ENCODE data around the gene FLT3. TPM values are rescaled to one million over a fixed set of nuclear protein-coding genes. Genes with fewer than 3 reads are reported as not detected.

The FLT3 gene
- total RNA-seq, 1 donor from 2014 or later: not detected

DNA sequence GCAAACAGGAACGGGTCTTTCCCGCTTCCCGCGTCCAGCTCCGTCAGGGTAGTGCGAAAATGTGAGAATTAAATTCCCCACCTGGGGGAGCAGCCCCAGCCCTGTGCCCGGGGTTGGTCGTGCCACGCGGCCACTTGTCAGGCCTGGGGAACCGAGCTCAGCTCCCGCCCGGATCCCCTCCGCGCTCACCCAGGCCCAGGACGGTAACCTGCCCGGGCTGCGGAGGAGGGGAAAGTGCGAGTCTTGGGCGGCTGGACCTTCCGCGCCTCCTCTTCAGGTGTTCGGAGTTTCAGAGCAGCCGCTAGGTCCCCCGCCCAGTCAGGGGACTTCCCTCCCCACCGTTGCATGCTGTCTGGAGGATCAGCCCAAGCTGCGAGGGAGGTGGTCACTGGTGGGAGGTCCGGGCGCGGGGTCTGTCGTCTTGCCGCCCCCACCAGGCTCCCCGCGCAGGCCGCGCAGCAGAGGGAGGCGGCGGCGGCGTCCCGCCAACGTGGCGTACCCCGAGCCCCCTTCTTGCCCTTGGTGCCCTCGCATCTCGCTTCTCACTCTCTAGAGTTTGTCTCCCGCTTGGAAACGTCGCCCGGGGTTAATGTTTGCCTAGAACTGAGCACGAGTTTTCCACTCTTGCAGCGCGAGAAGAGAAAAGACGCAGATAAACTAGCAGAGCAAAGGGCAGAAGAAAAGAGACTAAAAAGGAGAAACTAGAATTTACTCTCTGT lies 119.9 kb downstream of the FLT3 start:
- Mint-ChIP-seq H3K27ac (ENCODE audit: unreplicated experiment) (no peak overlapping the region), H3K36me3 (ENCODE audit: low read depth) (no peaks in the 10 kb centered on the region), H3K4me3 (ENCODE audit: unreplicated experiment) (no peak overlapping the region), H3K27me3 (ENCODE audit: low read depth) (peaks cover 78% of the 10 kb centered on the region), H3K9me3 (ENCODE audit: low read depth) (no peaks in the 10 kb centered on the region), H3K4me1 (ENCODE audit: low read depth) (peaks cover 5% of the 10 kb centered on the region)
- no peak for DNase-seq (ENCODE audit: low spot score)
- TF ChIP-seq, protein P1, sequence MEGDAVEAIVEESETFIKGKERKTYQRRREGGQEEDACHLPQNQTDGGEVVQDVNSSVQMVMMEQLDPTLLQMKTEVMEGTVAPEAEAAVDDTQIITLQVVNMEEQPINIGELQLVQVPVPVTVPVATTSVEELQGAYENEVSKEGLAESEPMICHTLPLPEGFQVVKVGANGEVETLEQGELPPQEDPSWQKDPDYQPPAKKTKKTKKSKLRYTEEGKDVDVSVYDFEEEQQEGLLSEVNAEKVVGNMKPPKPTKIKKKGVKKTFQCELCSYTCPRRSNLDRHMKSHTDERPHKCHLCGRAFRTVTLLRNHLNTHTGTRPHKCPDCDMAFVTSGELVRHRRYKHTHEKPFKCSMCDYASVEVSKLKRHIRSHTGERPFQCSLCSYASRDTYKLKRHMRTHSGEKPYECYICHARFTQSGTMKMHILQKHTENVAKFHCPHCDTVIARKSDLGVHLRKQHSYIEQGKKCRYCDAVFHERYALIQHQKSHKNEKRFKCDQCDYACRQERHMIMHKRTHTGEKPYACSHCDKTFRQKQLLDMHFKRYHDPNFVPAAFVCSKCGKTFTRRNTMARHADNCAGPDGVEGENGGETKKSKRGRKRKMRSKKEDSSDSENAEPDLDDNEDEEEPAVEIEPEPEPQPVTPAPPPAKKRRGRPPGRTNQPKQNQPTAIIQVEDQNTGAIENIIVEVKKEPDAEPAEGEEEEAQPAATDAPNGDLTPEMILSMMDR (IDR thresholded peaks at IDR 0.05): no peak

DNA sequence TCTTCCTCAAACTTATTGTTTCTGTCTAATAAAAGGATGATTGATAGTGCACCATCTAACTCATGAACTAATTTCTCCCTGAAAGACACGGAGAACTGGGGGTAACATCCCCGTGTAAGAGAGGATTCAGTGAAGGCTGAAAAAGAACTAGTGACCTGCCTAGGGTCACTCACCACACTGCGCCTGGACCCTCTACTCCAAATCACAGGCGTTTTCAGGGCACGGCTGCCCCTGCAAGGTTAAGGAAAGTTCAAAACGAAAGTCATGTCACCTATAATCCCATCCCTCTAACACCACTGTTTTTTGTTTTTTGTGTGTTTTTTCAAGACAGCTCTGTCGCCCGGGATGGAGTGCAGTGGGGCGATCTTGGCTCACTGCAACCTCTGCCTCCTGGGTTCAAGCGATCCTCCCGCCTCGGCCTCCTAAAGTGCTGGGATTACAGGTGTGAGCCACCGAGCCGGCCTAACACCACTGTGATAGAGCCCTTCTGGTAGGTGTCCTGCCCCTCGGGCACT lies 120.6 kb downstream of the FLT3 start:
- Mint-ChIP-seq H3K9me3 (ENCODE audit: low read depth) (no peaks in the 10 kb centered on the region), H3K27ac (ENCODE audit: unreplicated experiment) (no peak overlapping the region), H3K27me3 (ENCODE audit: low read depth) (peaks cover 84% of the 10 kb centered on the region), H3K4me1 (ENCODE audit: low read depth) (peaks cover 5% of the 10 kb centered on the region), H3K4me3 (ENCODE audit: unreplicated experiment) (no peak overlapping the region), H3K36me3 (ENCODE audit: low read depth) (no peaks in the 10 kb centered on the region)
- TF ChIP-seq, protein P1 (IDR thresholded peaks at IDR 0.05): no peak
- no peak for DNase-seq (ENCODE audit: low spot score)

DNA sequence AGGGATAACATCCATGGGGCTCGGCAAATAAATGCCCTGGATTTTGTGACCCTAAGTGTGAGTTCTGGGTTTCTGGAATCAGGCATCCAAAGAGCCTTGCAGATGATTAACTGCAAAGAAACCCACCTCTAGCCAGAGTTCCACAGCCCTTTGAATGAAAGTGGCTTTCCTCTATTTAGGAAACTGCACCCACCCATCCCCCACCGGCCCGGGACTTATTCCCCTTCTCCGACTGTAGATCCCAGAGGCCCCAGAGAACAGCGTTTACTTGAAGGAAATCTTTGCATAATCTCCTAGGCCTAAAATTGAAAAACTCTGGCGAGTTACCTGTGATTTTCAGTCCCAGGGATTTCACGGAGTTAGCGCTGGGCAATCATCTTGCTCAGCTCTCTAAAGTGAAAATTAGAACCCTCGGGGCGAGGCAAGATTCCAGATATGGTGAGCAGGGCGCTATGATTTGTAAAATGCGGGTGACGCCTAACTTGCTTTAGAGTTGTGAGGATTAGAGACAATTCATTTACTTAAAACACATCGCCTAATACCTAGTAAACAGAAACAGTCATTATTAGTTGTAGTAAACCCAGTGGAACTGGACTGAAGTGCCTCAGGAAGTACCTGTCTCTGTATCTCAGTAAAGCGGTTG lies 121.3 kb downstream of the FLT3 start:
- no peak for DNase-seq (ENCODE audit: low spot score)

DNA sequence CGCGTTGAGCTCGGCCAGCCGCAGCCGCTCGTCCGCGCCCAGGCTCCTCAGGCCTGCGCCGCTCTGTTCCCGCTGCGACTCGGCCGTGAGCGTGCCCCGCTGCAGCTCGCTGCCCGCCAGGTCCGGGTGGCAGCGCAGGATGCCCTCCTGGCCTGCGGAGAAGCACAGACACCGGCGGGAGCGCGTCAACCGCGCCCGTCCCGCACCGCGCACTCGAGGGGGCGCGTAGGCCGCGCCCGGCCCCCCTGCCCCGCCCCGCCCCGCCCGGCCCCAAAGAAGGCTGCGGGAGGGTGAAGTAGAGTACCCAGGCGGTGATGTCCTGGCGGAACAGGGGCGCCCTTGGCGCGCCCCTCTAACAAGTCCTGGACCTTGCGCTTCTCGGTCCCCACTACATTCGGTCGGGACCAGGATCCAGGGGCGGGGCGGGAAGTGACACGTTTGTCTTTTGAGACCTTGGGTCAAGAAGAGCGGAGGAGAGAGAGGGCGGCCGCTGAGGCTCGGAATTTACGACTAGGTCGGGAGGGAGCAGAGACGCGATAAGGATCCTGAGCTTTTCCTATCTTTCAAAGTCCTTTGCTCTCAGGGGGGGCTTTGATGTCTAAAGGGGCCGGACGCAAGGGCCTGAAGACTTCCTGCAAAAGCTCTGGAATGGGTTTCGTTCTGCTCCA lies 121.9 kb downstream of the FLT3 start:
- H3K4me1 Mint-ChIP-seq (ENCODE audit: low read depth): peaks cover 5% of the 10 kb centered on the region
- no peaks in the 10 kb centered on the region for H3K36me3 Mint-ChIP-seq (ENCODE audit: low read depth)
- no peak overlapping the region for H3K27ac Mint-ChIP-seq (ENCODE audit: unreplicated experiment)
- TF ChIP-seq, protein P1 (IDR thresholded peaks at IDR 0.05): no peak
- H3K4me3 Mint-ChIP-seq (ENCODE audit: unreplicated experiment): no peak overlapping the region
- peaks cover 87% of the 10 kb centered on the region for H3K27me3 Mint-ChIP-seq (ENCODE audit: low read depth)
- no peaks in the 10 kb centered on the region for H3K9me3 Mint-ChIP-seq (ENCODE audit: low read depth)
- DNase-seq (ENCODE audit: low spot score): peak; percentile 83

More for the DNA sequence above, 121.3 kb downstream of the FLT3 start:
- H3K4me3 Mint-ChIP-seq (ENCODE audit: unreplicated experiment): no peak overlapping the region
- H3K27ac Mint-ChIP-seq (ENCODE audit: unreplicated experiment): no peak overlapping the region
- H3K4me1 Mint-ChIP-seq (ENCODE audit: low read depth): peaks cover 5% of the 10 kb centered on the region
- no peaks in the 10 kb centered on the region for H3K36me3 Mint-ChIP-seq (ENCODE audit: low read depth)
- H3K9me3 Mint-ChIP-seq (ENCODE audit: low read depth): no peaks in the 10 kb centered on the region
- TF ChIP-seq, protein P1 (IDR thresholded peaks at IDR 0.05): no peak
- H3K27me3 Mint-ChIP-seq (ENCODE audit: low read depth): peaks cover 86% of the 10 kb centered on the region

All from chondrocyte (in vitro differentiated cells).